PC-3 (cell line): Measurements from ENCODE around the gene CDC40.

ENCODE experiments used
- EZH2 ChIP-seq: fragments of 300-600 bp; sonication (generic); IDR thresholded peaks from one replicate; pipeline ENCODE4 v1.6.1; 2017; ENCODE audit warnings: antibody characterized with exemption, mild to moderate bottlenecking, low read length; ENCODE audit not compliant: unreplicated experiment
- TF ChIP-seq, protein P1 (sequence below): fragments of 300-600 bp; sonication (generic); conservative IDR thresholded peaks from 2 replicates; pipeline ENCODE4 v1.5.1; 2017; ENCODE audit warnings: antibody characterized with exemption, low read depth, mild to moderate bottlenecking, low read length

DNA sequence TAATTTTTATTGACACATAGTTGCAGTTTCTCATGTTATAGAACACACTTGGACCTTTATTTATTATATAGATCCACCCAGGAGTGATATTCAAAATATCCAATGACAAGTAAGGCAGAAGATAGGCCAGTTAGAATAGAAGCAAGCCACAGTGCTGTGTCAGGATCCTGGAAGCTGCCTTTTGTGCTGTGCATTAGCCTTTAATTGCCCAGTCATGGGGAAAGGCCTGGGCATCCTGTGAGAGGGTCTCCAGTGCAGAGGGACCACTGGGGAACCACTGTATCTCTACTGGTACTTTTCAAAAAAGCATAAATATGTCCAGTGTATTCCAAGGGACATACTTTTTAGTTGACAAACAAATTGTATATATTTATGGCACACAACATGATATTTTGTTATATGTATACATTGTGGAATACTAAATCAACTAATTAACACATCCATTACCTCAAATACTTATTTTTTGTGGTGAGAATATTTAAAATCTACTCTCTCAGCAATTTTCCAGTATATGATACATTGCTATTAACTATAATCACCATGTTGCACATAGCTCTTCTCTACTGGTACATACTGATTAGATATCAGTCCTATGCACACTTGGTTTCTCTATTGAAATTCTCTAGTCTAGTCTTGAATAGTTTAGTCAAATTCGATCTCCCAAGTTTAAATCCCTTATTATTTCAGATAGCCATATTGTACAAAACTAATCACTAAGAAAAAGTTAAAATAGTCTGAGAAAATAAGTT, 59.5 kb downstream of the CDC40 start:
- TF ChIP-seq, protein P1, sequence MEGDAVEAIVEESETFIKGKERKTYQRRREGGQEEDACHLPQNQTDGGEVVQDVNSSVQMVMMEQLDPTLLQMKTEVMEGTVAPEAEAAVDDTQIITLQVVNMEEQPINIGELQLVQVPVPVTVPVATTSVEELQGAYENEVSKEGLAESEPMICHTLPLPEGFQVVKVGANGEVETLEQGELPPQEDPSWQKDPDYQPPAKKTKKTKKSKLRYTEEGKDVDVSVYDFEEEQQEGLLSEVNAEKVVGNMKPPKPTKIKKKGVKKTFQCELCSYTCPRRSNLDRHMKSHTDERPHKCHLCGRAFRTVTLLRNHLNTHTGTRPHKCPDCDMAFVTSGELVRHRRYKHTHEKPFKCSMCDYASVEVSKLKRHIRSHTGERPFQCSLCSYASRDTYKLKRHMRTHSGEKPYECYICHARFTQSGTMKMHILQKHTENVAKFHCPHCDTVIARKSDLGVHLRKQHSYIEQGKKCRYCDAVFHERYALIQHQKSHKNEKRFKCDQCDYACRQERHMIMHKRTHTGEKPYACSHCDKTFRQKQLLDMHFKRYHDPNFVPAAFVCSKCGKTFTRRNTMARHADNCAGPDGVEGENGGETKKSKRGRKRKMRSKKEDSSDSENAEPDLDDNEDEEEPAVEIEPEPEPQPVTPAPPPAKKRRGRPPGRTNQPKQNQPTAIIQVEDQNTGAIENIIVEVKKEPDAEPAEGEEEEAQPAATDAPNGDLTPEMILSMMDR, result no peak
- no peak for TF ChIP-seq EZH2
